BLaER1 treated with 17β-estradiol and CSF1 and Interleukin-3, amounts not matched to agents 10 nM and 100 nM (cell line): ENCODE data around the gene GNPTG.

Experiments
- H3K27ac ChIP-seq, 11 experiments: shearing (Covaris generic); formaldehyde crosslinking; 2 replicates each; pipeline ENCODE4 v1.8.1; 2022
- H3K27me3 ChIP-seq, 11 experiments: shearing (Covaris generic); formaldehyde crosslinking; 2 replicates each; pipeline ENCODE4 v1.8.1; 2022
- H3K36me3 ChIP-seq, 11 experiments: shearing (Covaris generic); formaldehyde crosslinking; 2 replicates each; pipeline ENCODE4 v1.8.1; 2022
- H3K4me1 ChIP-seq, 10 experiments: shearing (Covaris generic); formaldehyde crosslinking; 2 replicates each; pipeline ENCODE4 v1.8.1; 2022
- H3K4me2 ChIP-seq, 11 experiments: shearing (Covaris generic); formaldehyde crosslinking; 2 replicates each; pipeline ENCODE4 v1.8.1; 2022
- H3K4me3 ChIP-seq, 10 experiments: shearing (Covaris generic); formaldehyde crosslinking; 2 replicates each; pipeline ENCODE4 v1.8.1; 2022
- H3K9ac ChIP-seq, 11 experiments: shearing (Covaris generic); formaldehyde crosslinking; 2 replicates each; pipeline ENCODE4 v1.8.1; 2022
- H3K9me3 ChIP-seq, 11 experiments: shearing (Covaris generic); formaldehyde crosslinking; replicated peaks in 1 of 11; 2 replicates each; pipeline ENCODE4 v1.8.1; 2022
- H4K20me1 ChIP-seq, 11 experiments: shearing (Covaris generic); formaldehyde crosslinking; 2 replicates each; pipeline ENCODE4 v1.8.1; 2022
- Cebpa-rat ChIP-seq, 11 experiments: shearing (Covaris generic); IDR thresholded peaks; 2 replicates each; pipeline ENCODE4 v1.8.1; 2022

The GNPTG gene

GRCh38 chr16:1393613-1394176 lies 42.0 kb downstream of the GNPTG start:
- no peak for TF ChIP-seq Cebpa-rat (IDR thresholded peaks at IDR 0.05)
- Histone ChIP-seq H3K4me2 (peak overlapping the region in 6 of 11 experiments; percentile 20 to 60 (median 42); a peak in 11 of 22 replicates), H3K4me1 (peaks cover 0 to 66% (median 39%) of the 10 kb centered on the region in 10 experiments; a peak in 15 of 20 replicates), H4K20me1 (peaks cover 0 to 24% (median 4%) of the 10 kb centered on the region in 11 experiments; a peak in 12 of 22 replicates), H3K4me3 (no peak overlapping the region), H3K36me3 (peaks cover 58 to 89% (median 73%) of the 10 kb centered on the region in 11 experiments), H3K27ac (no peak overlapping the region), H3K9ac (peak overlapping the region in 5 of 11 experiments; percentile 11 to 58 (median 41); a peak in 5 of 22 replicates), H3K27me3 (no peaks in the 10 kb centered on the region), H3K9me3 (peaks cover 0 to 21% (median 0%) of the 10 kb centered on the region in 11 experiments; a peak in 8 of 22 replicates)

GRCh38 chr16:1394367-1394951 lies 42.7 kb downstream of the GNPTG start:
- H3K9ac ChIP-seq: no peak overlapping the region
- no peak overlapping the region for H3K27ac ChIP-seq
- peaks cover 0 to 21% (median 0%) of the 10 kb centered on the region in 11 experiments; a peak in 8 of 22 replicates for H3K9me3 ChIP-seq
- H3K4me3 ChIP-seq: no peak overlapping the region
- no peak for TF ChIP-seq Cebpa-rat (IDR thresholded peaks at IDR 0.05)
- peaks cover 0 to 67% (median 42%) of the 10 kb centered on the region in 10 experiments; a peak in 15 of 20 replicates for H3K4me1 ChIP-seq
- H3K4me2 ChIP-seq: no peak overlapping the region
- no peaks in the 10 kb centered on the region for H3K27me3 ChIP-seq
- H3K36me3 ChIP-seq: peaks cover 62 to 91% (median 76%) of the 10 kb centered on the region in 11 experiments
- H4K20me1 ChIP-seq: peaks cover 0 to 31% (median 8%) of the 10 kb centered on the region in 11 experiments; a peak in 13 of 22 replicates

- TF ChIP-seq Cebpa-rat (IDR thresholded peaks at IDR 0.05): no peak
- Histone ChIP-seq H3K9ac (no peak overlapping the region), H3K4me3 (no peak overlapping the region), H3K9me3 (peaks cover 0 to 17% (median 0%) of the 10 kb centered on the region in 11 experiments; a peak in 8 of 22 replicates), H3K4me1 (peaks cover 0 to 56% (median 31%) of the 10 kb centered on the region in 10 experiments; a peak in 15 of 20 replicates), H3K27me3 (no peaks in the 10 kb centered on the region), H4K20me1 (peaks cover 0 to 37% (median 8%) of the 10 kb centered on the region in 11 experiments; a peak in 13 of 22 replicates), H3K4me2 (no peak overlapping the region), H3K36me3 (peaks cover 62 to 93% (median 78%) of the 10 kb centered on the region in 11 experiments), H3K27ac (no peak overlapping the region)
Measured at GRCh38 chr16:1395444-1396031, 43.8 kb downstream of the GNPTG start.

GRCh38 chr16:1397779-1398178 lies 46.0 kb downstream of the GNPTG start:
- no peak for TF ChIP-seq Cebpa-rat (IDR thresholded peaks at IDR 0.05)
- no peak overlapping the region for H3K27ac ChIP-seq
- no peak overlapping the region for H3K9ac ChIP-seq
- no peaks in the 10 kb centered on the region for H3K27me3 ChIP-seq
- H4K20me1 ChIP-seq: peaks cover 3 to 53% (median 22%) of the 10 kb centered on the region in 11 experiments; a peak in 14 of 22 replicates
- H3K36me3 ChIP-seq: peaks cover 68 to 93% (median 82%) of the 10 kb centered on the region in 11 experiments
- H3K4me1 ChIP-seq: peaks cover 0 to 33% (median 20%) of the 10 kb centered on the region in 10 experiments; a peak in 13 of 20 replicates
- no peaks in the 10 kb centered on the region for H3K9me3 ChIP-seq
- no peak overlapping the region for H3K4me2 ChIP-seq
- H3K4me3 ChIP-seq: no peak overlapping the region

- peak overlapping the region in 6 of 11 experiments; percentile 9 to 71 (median 20); a peak in 5 of 22 replicates for H3K9ac ChIP-seq
- no peaks in the 10 kb centered on the region for H3K9me3 ChIP-seq
- peaks cover 68 to 93% (median 82%) of the 10 kb centered on the region in 11 experiments for H3K36me3 ChIP-seq
- H3K4me3 ChIP-seq: no peak overlapping the region; a peak in 1 of 20 replicates
- H3K27ac ChIP-seq: no peak overlapping the region
- H3K4me2 ChIP-seq: peak overlapping the region in 5 of 11 experiments; percentile 24 to 56 (median 36); a peak in 9 of 22 replicates
- H4K20me1 ChIP-seq: peaks cover 8 to 57% (median 27%) of the 10 kb centered on the region in 11 experiments; a peak in 15 of 22 replicates
- H3K27me3 ChIP-seq: no peaks in the 10 kb centered on the region
- H3K4me1 ChIP-seq: peaks cover 0 to 28% (median 17%) of the 10 kb centered on the region in 10 experiments; a peak in 13 of 20 replicates
- no peak for TF ChIP-seq Cebpa-rat (IDR thresholded peaks at IDR 0.05)
Measured at GRCh38 chr16:1398351-1398750, 46.6 kb downstream of the GNPTG start.

GRCh38 chr16:1398826-1399581 lies 47.3 kb downstream of the GNPTG start:
- Histone ChIP-seq H3K36me3 (peaks cover 68 to 93% (median 82%) of the 10 kb centered on the region in 11 experiments), H3K27me3 (no peaks in the 10 kb centered on the region)

GRCh38 chr16:1401061-1401757 lies 49.5 kb downstream of the GNPTG start:
- no peaks in the 10 kb centered on the region for H3K27me3 ChIP-seq
- no peaks in the 10 kb centered on the region for H3K9me3 ChIP-seq
- peaks cover 0 to 25% (median 17%) of the 10 kb centered on the region in 10 experiments; a peak in 13 of 20 replicates for H3K4me1 ChIP-seq
- H3K36me3 ChIP-seq: peaks cover 66 to 88% (median 73%) of the 10 kb centered on the region in 11 experiments
- H3K9ac ChIP-seq: no peak overlapping the region
- no peak for TF ChIP-seq Cebpa-rat (IDR thresholded peaks at IDR 0.05)
- H3K4me3 ChIP-seq: no peak overlapping the region
- no peak overlapping the region for H3K27ac ChIP-seq
- H4K20me1 ChIP-seq: peaks cover 32 to 69% (median 51%) of the 10 kb centered on the region in 11 experiments; a peak in 19 of 22 replicates
- H3K4me2 ChIP-seq: no peak overlapping the region

More at GRCh38 chr16:1398826-1399581, 47.3 kb downstream of the GNPTG start:
- Histone ChIP-seq H3K4me1 (peaks cover 0 to 21% (median 11%) of the 10 kb centered on the region in 10 experiments; a peak in 13 of 20 replicates), H3K9ac (peak overlapping the region in 7 of 11 experiments; percentile 12 to 71 (median 19); a peak in 6 of 22 replicates), H4K20me1 (peaks cover 15 to 57% (median 34%) of the 10 kb centered on the region in 11 experiments; a peak in 19 of 22 replicates), H3K4me2 (peak overlapping the region in 5 of 11 experiments; percentile 24 to 56 (median 36); a peak in 9 of 22 replicates), H3K27ac (no peak overlapping the region), H3K4me3 (no peak overlapping the region; a peak in 1 of 20 replicates), H3K9me3 (no peaks in the 10 kb centered on the region)
- TF ChIP-seq Cebpa-rat (IDR thresholded peaks at IDR 0.05): no peak

- Histone ChIP-seq H3K27me3 (no peaks in the 10 kb centered on the region), H3K9me3 (no peaks in the 10 kb centered on the region), H4K20me1 (peaks cover 38 to 74% (median 56%) of the 10 kb centered on the region in 11 experiments; a peak in 19 of 22 replicates), H3K4me3 (no peak overlapping the region), H3K9ac (no peak overlapping the region; a peak in 1 of 22 replicates), H3K27ac (no peak overlapping the region), H3K36me3 (peaks cover 66 to 88% (median 78%) of the 10 kb centered on the region in 11 experiments), H3K4me1 (peaks cover 0 to 24% (median 17%) of the 10 kb centered on the region in 10 experiments; a peak in 13 of 20 replicates), H3K4me2 (no peak overlapping the region)
- TF ChIP-seq Cebpa-rat (IDR thresholded peaks at IDR 0.05): peak in 2 of 11 experiments; percentile 25 to 40; a peak in 2 of 22 replicates
Measured at GRCh38 chr16:1401758-1402154, 50.0 kb downstream of the GNPTG start.
